ENCODE results near the gene CCNO. TPM values are rescaled to one million over a fixed set of nuclear protein-coding genes. Genes with fewer than 3 reads are reported as not detected.

The CCNO gene
- total RNA-seq, 3 donors from 2014 or later = not detected

DNA sequence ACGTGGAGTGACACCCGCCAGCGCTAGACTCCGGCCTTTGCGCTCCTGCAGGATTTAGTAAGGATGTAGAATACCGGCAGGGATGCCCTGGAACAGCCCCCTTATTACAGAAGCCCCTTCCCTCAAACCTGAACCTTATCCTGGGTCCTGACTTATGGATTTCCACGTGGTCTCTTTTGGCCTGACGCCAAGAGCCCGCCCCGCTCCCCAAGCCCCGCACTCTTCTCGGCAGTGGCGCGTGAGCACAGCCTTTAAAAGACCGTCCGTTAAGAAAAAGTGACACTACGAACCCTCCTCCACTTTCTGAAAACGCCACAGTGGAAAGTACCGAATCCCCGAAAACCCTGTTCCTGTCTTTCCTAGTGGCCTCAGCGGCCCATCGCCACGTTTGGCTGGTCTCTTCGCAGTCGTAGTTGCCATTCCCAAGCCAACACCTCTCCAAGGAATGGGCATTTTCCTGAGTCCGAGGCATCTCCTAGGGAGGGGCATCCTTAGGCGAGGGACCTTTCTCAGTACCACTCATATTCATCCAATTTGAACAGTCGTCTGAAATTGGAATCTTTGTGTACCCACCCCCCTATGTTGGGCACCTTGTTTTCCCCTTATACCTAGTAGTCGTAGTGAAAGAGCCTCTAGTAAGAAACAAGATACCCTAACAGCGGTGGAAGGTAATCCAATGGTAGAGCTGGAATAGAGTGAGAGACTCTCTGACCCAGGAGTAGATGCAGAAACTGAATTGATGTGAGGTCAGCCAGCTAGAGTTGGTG is 5.6 kb downstream of the CCNO start:
- DNase-seq (no peak), ATAC-seq (no peak)
- H3K9me3 Mint-ChIP-seq = no peaks in the 10 kb centered on the region
- H3K4me3 Mint-ChIP-seq = peak overlapping the region; percentile 76
- no peaks in the 10 kb centered on the region for H3K36me3 Mint-ChIP-seq (ENCODE audit: insufficient read depth)
- peaks cover 86% of the 10 kb centered on the region for H3K27me3 Mint-ChIP-seq (ENCODE audit: low read depth)
- peaks cover 42% of the 10 kb centered on the region for H3K4me1 Mint-ChIP-seq (ENCODE audit: low read depth)

- Mint-ChIP-seq H3K4me3 (peak within 1 kb of the TSS; percentile 76), H3K4me1 (ENCODE audit: low read depth) (peaks cover 42% of the 10 kb centered on the region), H3K36me3 (ENCODE audit: insufficient read depth) (no peaks in the 10 kb centered on the region), H3K9me3 (no peaks in the 10 kb centered on the region), H3K27me3 (ENCODE audit: low read depth) (peaks cover 87% of the 10 kb centered on the region)
- peak; percentile 59 to 65 for ATAC-seq
- DNase-seq = peak; percentile 44
These were observed 6.3 kb downstream of the CCNO start, which contains the start of gene MCIDAS for GRCh38 chr5:55226934-55227663. Gene MCIDAS, minus strand, starts transcription at chr5:55227315. Its CDS starts 177 bp downstream, at chr5:55227138.

GRCh38 chr5:55226027-55226933 is 7.1 kb downstream of the CCNO start:
- no peaks in the 10 kb centered on the region for H3K36me3 Mint-ChIP-seq (ENCODE audit: insufficient read depth)
- H3K9me3 Mint-ChIP-seq = no peaks in the 10 kb centered on the region
- peaks cover 83% of the 10 kb centered on the region for H3K27me3 Mint-ChIP-seq (ENCODE audit: low read depth)
- DNase-seq (peak; percentile 43), ATAC-seq (peak; percentile 55 to 65)
- peak overlapping the region; percentile 35 for H3K4me3 Mint-ChIP-seq
- peaks cover 35% of the 10 kb centered on the region for H3K4me1 Mint-ChIP-seq (ENCODE audit: low read depth)

DNA sequence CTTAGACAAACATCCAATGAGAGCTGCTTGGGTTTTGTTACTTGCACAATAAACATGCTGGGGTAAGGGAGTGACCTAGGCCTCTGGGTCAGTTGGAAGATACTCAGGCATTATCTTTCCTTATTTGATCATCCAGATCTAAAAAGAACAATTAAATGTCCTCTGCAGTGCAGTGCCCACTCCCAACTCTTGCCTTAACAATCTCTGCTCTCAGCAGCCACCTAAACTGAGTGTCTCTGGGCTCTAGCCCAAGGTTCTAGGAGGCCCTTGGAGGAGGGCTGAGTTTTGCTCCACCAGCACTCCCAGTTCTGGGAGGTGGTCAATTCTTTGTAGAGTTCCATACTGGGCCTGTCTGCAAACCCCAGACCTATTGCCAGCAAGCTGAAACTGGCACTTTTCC is 8.1 kb downstream of the CCNO start:
- no peaks in the 10 kb centered on the region for H3K36me3 Mint-ChIP-seq (ENCODE audit: insufficient read depth)
- DNase-seq (no peak), ATAC-seq (no peak)
- no peaks in the 10 kb centered on the region for H3K9me3 Mint-ChIP-seq
- H3K4me1 Mint-ChIP-seq (ENCODE audit: low read depth) = peaks cover 39% of the 10 kb centered on the region
- H3K4me3 Mint-ChIP-seq = no peak overlapping the region
- H3K27me3 Mint-ChIP-seq (ENCODE audit: low read depth) = peaks cover 83% of the 10 kb centered on the region

DNA sequence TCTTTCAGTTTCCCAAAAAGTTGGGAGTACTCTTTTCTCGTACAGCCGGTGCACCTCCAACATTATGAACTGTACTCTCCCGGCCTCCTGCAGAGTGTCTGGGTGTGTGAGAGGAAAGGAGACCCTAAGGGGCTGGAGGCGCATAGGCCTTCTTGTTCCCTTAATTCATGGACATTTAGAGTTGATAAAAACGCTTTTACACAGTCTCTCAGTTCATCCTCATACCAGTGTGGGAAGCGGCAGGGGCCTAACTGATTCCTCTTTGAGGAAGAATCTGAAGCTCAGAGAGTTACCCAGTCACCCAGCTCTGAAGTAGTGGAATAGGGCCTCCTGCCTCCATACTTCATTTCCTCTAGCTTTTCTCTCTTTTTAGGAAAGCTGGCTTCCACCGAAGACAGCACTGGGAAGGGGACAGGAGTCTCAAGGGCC is 9.6 kb downstream of the CCNO start:
- DNase-seq (no peak), ATAC-seq (no peak)
- Mint-ChIP-seq H3K36me3 (ENCODE audit: insufficient read depth) (no peaks in the 10 kb centered on the region), H3K9me3 (no peaks in the 10 kb centered on the region), H3K4me3 (no peak overlapping the region), H3K4me1 (ENCODE audit: low read depth) (peaks cover 40% of the 10 kb centered on the region), H3K27me3 (ENCODE audit: low read depth) (peaks cover 80% of the 10 kb centered on the region)

DNA sequence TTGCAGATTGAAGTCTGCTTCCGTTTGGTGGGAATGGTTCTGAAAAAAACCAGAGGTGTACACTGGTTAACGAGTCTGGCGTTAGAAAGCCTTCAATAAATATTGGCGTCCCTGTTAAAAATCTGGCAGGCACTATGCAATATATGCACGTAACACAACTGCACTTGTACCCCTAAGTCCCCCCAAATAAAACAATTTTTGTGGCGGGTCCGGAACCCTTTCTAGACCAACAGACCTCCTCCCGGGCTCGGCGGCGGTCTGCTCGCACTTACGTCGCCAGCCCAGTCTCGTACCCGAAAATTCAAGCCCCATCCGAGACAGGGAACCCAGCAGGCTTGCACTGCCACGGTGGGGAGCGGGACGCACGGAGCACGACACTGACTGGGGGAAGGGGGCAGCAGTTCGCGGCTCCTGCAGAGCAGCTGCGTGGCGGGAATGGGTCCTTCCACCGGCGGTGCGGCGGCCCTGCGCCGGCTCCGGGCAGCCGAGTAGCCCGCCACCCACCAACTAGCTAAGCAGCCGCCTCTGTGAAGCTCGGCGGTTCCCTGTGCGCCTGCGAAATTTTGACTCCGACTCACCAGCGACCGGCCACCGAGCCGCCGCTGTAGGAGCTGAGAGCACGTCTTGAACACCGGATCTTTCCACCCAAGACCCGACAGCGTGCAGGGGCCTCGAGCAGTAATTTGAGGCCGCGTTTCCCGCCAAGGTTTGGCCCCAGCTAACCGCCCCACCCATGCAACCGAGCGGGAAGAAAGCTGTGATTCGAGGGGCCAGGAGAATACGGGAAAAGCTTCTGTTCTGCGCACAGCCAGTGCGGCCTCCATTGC is 10.2 kb downstream of the CCNO start:
- H3K4me3 Mint-ChIP-seq = no peak overlapping the region

DNA sequence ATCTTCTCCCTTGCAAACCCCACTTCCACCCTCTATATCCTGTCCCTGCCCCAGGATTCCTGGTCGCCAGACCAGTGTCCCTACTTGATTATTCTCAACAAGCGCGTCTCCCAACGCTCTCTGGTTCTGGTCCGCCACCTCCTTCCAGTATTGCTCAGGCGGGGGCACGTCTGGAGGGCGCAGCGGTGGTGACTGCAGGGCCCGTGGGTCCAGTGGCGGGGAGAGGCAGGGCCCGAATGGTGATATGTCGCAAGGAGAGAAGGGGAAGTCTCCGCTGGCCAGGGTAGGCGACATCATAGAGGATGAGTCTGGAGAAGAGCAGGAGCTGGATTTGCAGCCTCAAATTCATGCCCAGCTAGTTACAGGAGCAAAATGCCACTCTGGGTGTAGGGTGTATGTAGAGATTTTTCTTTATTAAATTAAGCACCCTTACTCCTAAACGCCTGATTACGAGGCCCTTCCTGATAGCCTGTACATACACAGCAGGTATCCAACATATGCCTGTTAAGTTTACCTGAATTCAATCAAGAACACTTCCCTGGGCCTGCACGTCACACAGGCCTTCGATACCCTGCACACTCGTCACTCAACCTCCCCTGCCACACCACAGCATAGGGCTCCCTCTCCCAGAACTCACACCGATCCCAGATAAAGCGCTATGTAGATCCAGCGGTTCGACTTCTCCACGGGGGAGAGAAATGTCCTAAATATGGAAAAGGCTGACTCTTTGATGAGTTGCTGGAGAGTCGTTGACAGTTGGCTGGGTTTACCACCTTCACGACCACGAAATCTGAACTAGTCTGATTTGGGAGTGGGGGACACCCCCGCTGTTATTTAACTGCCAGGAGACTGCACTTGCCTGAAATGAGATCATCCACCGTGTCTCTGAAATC is 11.1 kb downstream of the CCNO start:
- no peak overlapping the region for H3K4me3 Mint-ChIP-seq
- H3K27me3 Mint-ChIP-seq (ENCODE audit: low read depth) = peaks cover 77% of the 10 kb centered on the region
- no peaks in the 10 kb centered on the region for H3K36me3 Mint-ChIP-seq (ENCODE audit: insufficient read depth)
- peaks cover 33% of the 10 kb centered on the region for H3K4me1 Mint-ChIP-seq (ENCODE audit: low read depth)
- no peaks in the 10 kb centered on the region for H3K9me3 Mint-ChIP-seq
- no peak for DNase-seq
- no peak for ATAC-seq

More for the DNA sequence above, 10.2 kb downstream of the CCNO start:
- peak; percentile 6 for DNase-seq
- Mint-ChIP-seq H3K9me3 (no peaks in the 10 kb centered on the region), H3K27me3 (ENCODE audit: low read depth) (peaks cover 79% of the 10 kb centered on the region), H3K36me3 (ENCODE audit: insufficient read depth) (no peaks in the 10 kb centered on the region), H3K4me1 (ENCODE audit: low read depth) (peaks cover 40% of the 10 kb centered on the region)
- ATAC-seq = no peak

DNA sequence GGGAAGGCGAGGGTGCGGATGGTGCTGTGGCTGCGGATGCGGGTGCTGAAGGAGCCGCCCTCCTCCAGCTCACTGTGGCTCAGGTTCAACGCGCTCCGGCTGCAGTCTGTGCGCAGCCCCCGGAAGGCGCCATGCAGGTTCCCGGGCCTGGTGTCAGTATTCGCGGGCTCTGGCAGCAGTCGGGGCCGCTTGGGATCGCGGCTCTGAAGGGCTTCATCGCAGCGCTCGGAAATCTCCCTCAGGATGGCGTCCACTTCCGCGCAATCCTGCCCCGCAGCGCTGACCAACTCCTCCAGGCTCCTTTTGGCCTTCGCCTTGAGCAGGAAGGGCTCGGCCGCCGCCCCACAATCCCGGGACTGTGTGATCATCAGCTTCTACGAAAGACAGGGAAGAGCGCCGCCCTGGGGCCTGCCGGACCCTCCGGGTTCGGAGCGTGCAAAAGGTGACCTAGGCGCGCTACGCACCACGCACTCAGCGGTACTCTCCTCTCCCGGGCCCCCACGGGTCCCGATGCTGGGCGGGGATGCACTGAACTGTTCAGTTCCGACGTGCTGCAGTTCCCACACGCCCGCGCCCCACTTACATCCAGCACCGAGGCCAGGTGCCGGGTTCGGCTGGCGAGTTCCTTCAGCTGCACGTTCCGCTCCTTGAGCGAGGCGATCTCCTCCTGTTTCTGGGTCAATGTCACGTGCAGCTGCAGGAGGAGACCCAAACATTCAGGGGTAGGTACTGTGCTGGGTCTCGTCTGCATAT is 12.8 kb downstream of the CCNO start:
- Mint-ChIP-seq H3K9me3 (no peaks in the 10 kb centered on the region), H3K4me3 (peak overlapping the region; percentile 58), H3K27me3 (ENCODE audit: low read depth) (peaks cover 72% of the 10 kb centered on the region), H3K36me3 (ENCODE audit: insufficient read depth) (no peaks in the 10 kb centered on the region), H3K4me1 (ENCODE audit: low read depth) (peaks cover 29% of the 10 kb centered on the region)
- DNase-seq (no peak), ATAC-seq (peak; percentile 39 to 47)

DNA sequence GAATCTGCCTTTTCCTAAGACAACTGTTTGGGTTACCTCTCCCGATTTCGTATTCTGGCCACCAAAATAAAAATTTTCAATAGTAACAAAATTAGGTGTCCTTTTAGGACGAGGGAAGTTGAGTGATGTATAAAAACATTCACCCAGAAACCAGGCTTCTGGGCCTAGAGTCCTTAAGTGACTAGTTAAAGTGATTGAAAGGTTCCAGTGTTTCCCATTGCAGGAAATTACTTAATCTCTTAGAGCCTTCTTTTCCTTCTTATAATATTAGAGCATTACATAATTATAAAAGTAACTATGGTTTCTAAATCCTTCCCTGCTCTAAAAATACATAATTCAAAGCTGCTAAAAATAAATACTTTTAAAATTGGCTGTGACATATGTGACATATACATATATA is 13.6 kb downstream of the CCNO start:
- H3K4me3 Mint-ChIP-seq = no peak overlapping the region

GRCh38 chr5:55218967-55219366 is 14.4 kb downstream of the CCNO start:
- Mint-ChIP-seq H3K36me3 (ENCODE audit: insufficient read depth) (no peaks in the 10 kb centered on the region), H3K4me3 (no peak overlapping the region), H3K4me1 (ENCODE audit: low read depth) (peaks cover 29% of the 10 kb centered on the region), H3K27me3 (ENCODE audit: low read depth) (peaks cover 60% of the 10 kb centered on the region), H3K9me3 (no peaks in the 10 kb centered on the region)
- ATAC-seq (no peak), DNase-seq (no peak)

More for the DNA sequence above, 13.6 kb downstream of the CCNO start:
- Mint-ChIP-seq H3K27me3 (ENCODE audit: low read depth) (peaks cover 68% of the 10 kb centered on the region), H3K9me3 (no peaks in the 10 kb centered on the region), H3K4me1 (ENCODE audit: low read depth) (peaks cover 29% of the 10 kb centered on the region), H3K36me3 (ENCODE audit: insufficient read depth) (no peaks in the 10 kb centered on the region)
- no peak for ATAC-seq
- no peak for DNase-seq

DNA sequence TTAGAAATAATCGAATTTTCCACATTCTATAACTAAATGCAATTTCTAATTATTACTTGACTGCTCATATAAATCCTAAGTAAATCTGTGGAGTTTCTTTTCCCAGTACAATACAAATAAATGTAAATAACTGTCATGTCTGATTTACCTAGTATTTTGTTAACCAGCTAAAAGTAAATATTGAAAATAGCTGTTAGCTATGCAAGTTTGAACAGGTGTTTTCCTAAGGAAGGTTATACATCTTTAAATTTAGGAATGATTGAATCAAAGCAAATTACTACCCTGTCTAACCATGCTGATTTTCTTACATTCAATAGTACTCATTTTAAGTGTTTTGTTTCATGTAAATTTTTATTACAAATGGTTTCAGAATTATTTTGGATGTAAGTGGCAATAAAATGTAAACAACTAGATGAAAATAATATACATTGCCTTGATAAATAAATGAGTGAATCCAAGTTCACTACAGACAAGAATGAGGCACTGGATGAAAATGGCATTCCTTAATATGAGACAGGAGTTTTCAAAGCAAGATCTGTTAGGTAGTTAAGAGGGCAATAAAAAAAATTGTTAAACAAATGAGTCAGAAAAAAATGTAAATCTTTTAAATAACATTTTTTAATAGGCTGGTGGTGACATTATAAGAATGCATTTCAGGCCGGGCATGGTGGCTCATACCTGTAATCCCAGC is 22.1 kb downstream of the CCNO start:
- ATAC-seq = no peak
- H3K4me3 Mint-ChIP-seq = no peak overlapping the region

GRCh38 chr5:55205001-55205400 is 28.4 kb downstream of the CCNO start:
- ATAC-seq (no peak), DNase-seq (no peak)
- H3K4me3 Mint-ChIP-seq = no peak overlapping the region
- H3K4me1 Mint-ChIP-seq (ENCODE audit: low read depth) = no peaks in the 10 kb centered on the region
- H3K36me3 Mint-ChIP-seq (ENCODE audit: insufficient read depth) = no peaks in the 10 kb centered on the region
- H3K9me3 Mint-ChIP-seq = no peaks in the 10 kb centered on the region
- H3K27me3 Mint-ChIP-seq (ENCODE audit: low read depth) = peaks cover 36% of the 10 kb centered on the region

More for the DNA sequence above, 22.1 kb downstream of the CCNO start:
- Mint-ChIP-seq H3K9me3 (no peaks in the 10 kb centered on the region), H3K36me3 (ENCODE audit: insufficient read depth) (no peaks in the 10 kb centered on the region), H3K27me3 (ENCODE audit: low read depth) (peaks cover 15% of the 10 kb centered on the region), H3K4me1 (ENCODE audit: low read depth) (no peaks in the 10 kb centered on the region)
- DNase-seq = no peak
